Smooth muscle cell of bladder (primary cell): ENCODE data around the gene MICAL3. TPM values are rescaled to one million over a fixed set of nuclear protein-coding genes. Genes with fewer than 3 reads are reported as not detected.

Experiments
- total RNA-seq: library from RNA; depleted of rRNA; stranded (reverse); fragments of >200 nt; gene quantifications from 2 replicates; pipeline ENCODE4 v1.2.3, GENCODE V29; 2014

Gene MICAL3, protein sequence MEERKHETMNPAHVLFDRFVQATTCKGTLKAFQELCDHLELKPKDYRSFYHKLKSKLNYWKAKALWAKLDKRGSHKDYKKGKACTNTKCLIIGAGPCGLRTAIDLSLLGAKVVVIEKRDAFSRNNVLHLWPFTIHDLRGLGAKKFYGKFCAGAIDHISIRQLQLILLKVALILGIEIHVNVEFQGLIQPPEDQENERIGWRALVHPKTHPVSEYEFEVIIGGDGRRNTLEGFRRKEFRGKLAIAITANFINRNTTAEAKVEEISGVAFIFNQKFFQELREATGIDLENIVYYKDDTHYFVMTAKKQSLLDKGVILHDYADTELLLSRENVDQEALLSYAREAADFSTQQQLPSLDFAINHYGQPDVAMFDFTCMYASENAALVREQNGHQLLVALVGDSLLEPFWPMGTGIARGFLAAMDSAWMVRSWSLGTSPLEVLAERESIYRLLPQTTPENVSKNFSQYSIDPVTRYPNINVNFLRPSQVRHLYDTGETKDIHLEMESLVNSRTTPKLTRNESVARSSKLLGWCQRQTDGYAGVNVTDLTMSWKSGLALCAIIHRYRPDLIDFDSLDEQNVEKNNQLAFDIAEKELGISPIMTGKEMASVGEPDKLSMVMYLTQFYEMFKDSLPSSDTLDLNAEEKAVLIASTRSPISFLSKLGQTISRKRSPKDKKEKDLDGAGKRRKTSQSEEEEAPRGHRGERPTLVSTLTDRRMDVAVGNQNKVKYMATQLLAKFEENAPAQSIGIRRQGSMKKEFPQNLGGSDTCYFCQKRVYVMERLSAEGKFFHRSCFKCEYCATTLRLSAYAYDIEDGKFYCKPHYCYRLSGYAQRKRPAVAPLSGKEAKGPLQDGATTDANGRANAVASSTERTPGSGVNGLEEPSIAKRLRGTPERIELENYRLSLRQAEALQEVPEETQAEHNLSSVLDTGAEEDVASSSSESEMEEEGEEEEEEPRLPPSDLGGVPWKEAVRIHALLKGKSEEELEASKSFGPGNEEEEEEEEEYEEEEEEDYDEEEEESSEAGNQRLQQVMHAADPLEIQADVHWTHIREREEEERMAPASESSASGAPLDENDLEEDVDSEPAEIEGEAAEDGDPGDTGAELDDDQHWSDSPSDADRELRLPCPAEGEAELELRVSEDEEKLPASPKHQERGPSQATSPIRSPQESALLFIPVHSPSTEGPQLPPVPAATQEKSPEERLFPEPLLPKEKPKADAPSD (N-terminal part only)
- total RNA-seq, result 11.0 and 15.5 TPM in 2 replicates

DNA sequence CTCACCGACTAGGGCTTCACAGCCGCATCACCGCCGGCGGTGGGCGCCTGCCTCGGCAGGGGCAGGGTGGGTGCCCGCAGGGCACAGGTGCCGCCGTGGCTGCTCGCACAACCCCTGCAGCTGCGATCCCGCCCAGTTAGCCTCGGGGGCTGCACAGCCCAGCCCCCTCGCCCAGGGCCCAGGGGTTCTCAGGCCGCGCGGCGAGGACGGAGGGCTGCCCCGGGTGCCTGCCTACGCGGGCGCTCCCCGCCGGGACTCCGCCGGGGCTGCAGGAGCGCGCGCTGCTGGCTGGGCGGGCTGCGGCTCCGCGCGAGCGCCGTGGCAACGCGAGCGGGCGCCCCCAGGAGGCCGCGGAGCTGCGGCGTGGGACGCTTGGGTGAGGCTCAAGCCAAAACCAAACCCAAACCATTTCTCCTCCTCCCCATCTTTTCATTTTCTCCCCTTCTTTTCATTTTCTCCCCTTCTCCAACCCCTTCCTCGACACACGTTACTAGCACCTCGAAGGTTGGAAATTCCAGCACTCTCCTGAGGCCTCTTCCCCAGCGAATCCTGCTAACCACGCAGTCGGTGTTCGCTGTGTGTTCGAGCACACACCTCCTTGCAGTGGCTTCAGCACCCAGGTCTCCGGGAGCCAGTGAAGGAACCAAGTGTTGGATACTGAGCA is at the start of gene MICAL3:
TSS of gene MICAL3 (minus strand) at position 286 of the 664 bp plus-strand sequence. CDS start 117,749 bp downstream, outside the sequence.

DNA sequence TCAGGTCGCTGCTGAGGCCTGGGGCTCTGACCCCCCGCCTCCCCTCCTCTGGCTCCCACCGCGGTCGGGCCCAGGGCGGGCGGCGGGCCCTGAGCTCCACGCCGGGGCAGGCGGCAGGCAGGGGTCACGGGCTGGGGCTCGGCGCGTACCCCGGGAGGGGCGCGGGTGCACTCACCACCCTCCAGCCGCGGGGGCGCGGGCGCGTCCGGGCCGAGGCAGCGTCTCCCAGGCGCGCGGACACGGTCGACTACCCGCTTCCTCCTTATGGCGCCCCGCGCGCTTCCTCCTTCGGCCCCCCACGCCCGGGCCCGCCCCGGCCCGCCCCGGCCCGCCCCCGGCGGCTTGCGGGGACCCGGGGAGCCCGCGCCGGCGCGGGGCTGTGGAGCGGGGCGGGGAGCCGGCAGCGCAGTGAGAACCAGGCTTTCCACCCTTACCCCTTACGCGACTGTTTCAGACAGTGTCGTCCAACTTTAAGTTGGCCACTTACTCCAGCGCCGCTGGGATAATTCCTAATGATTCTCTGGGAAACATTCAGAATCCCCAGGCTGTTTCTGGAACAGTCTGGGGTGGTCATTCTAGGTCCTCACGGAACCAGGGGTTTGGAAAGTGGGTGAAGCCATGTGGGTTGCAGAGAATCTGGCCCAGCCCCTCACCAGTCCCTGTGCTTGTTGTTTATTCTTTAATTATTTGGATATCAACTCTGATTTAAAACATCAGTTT is 250.0 kb downstream of the MICAL3 start, which contains the start of gene BID:
TSS of gene BID (minus strand) at position 264 of the 720 bp plus-strand sequence. CDS start 24,353 bp downstream, outside the sequence.

Other genes starting within 250 kb of the MICAL3 start
- 8.5 and 12.7 TPM in 2 replicates for gene PEX26, start 53.4 kb upstream of the MICAL3 start, total RNA-seq
- gene TUBA8, start 86.2 kb upstream of the MICAL3 start, total RNA-seq, result 0.18 and 0.43 TPM in 2 replicates
- 4.3 and 7.1 TPM in 2 replicates for gene USP18, start 125.6 kb upstream of the MICAL3 start, total RNA-seq